Keratinocyte (primary cell): ENCODE results near the gene AMBRA1. TPM values are rescaled to one million over a fixed set of nuclear protein-coding genes. Genes with fewer than 3 reads are reported as not detected.

Experiments used
- DNase-seq: peaks from one replicate; pipeline ENCODE4 v3.0.0-alpha.2; 2011; ENCODE audit warnings: low read depth, missing footprints, low spot score
- FAIRE-seq: peaks from 2 replicates; lab custom pipeline; 2011; peaks lifted over from hg19 to GRCh38; lab: Jason Lieb, UNC
- H2AFZ ChIP-seq: 2 replicates; pipeline ENCODE4 v1.6.0; 2012; ENCODE audit warnings: low read length, control low read depth, inconsistent platforms; ENCODE audit not compliant: control insufficient read depth
- H3K27ac ChIP-seq: 2 replicates; pipeline ENCODE4 v1.5.1; 2011; ENCODE audit warnings: low read length; ENCODE audit not compliant: control insufficient read depth, insufficient read depth
- H3K27me3 ChIP-seq: 3 replicates; pipeline ENCODE4 v1.6.0; 2011; ENCODE audit warnings: low read length; ENCODE audit not compliant: control insufficient read depth, insufficient read depth; ENCODE audit errors: extremely low read depth
- H3K36me3 ChIP-seq, 2 experiments: 2 replicates in 1 of 2; 3 replicates in 1 of 2; pipeline ENCODE4 v1.5.1; 2011; ENCODE audit warnings: low read length in 2 of 2, mild to moderate bottlenecking in 1 of 2; ENCODE audit not compliant: control insufficient read depth in 2 of 2, insufficient read depth in 2 of 2; ENCODE audit errors: extremely low read depth in 1 of 2
- H3K4me1 ChIP-seq: 3 replicates; pipeline ENCODE4 v1.5.1; 2011; ENCODE audit warnings: low read length; ENCODE audit not compliant: control insufficient read depth, insufficient read depth; ENCODE audit errors: extremely low read depth
- H3K4me2 ChIP-seq: 3 replicates; pipeline ENCODE4 v1.6.0; 2011; ENCODE audit warnings: low read depth, low read length; ENCODE audit not compliant: control insufficient read depth, insufficient read depth; ENCODE audit errors: extremely low read depth
- H3K4me3 ChIP-seq, 3 experiments: fragments of 200-600 bp in 1 of 3; sonication (generic) in 1 of 3; 2 replicates in 2 of 3; 3 replicates in 1 of 3; pipeline ENCODE4 v1.5.1; 2011 to 2016; ENCODE audit warnings: low read length in 3 of 3, mild to moderate bottlenecking in 3 of 3, control low read depth in 2 of 3, inconsistent platforms in 1 of 3, low read depth in 1 of 3, mixed read lengths in 1 of 3, mixed run types in 1 of 3, moderate library complexity in 1 of 3; ENCODE audit not compliant: control insufficient read depth in 2 of 3, insufficient read depth in 2 of 3; ENCODE audit errors: extremely low read depth in 1 of 3
- H3K79me2 ChIP-seq: 2 replicates; pipeline ENCODE4 v1.6.0; 2012; ENCODE audit warnings: low read length; ENCODE audit not compliant: control insufficient read depth, insufficient read depth
- H3K9ac ChIP-seq: 3 replicates; pipeline ENCODE4 v1.6.0; 2011; ENCODE audit warnings: low read length; ENCODE audit not compliant: control insufficient read depth, insufficient read depth; ENCODE audit errors: extremely low read depth
- H3K9me1 ChIP-seq: 3 replicates; pipeline ENCODE4 v1.6.0; 2011; ENCODE audit warnings: low read length; ENCODE audit not compliant: control insufficient read depth, insufficient read depth; ENCODE audit errors: extremely low read depth
- H3K9me3 ChIP-seq: 2 replicates; pipeline ENCODE4 v1.5.1; 2012; ENCODE audit warnings: low read depth, low read length; ENCODE audit not compliant: control insufficient read depth
- H4K20me1 ChIP-seq: 3 replicates; pipeline ENCODE4 v1.6.0; 2011; ENCODE audit warnings: low read length; ENCODE audit not compliant: control insufficient read depth, insufficient read depth; ENCODE audit errors: extremely low read depth
- EZH2 ChIP-seq: IDR thresholded peaks from one replicate; pipeline ENCODE4 v1.6.1; 2012; ENCODE audit warnings: inconsistent platforms, mild to moderate bottlenecking, low read length, moderate library complexity
- dilution Hi-C: fragments of 300-500 bp; cut with MboI; formaldehyde crosslinking; loops from one replicate; pipeline ENCODE4 v1.7.0; 2020; ENCODE audit warnings: low sequenced_read_pairs; ENCODE audit not compliant: extremely low pct_ligation_motif_present
- polyA plus RNA-seq, 5 experiments: library from polyadenylated mRNA; depleted of rRNA in 3 of 5; stranded (reverse) in 3 of 5; stranded (forward) in 1 of 5; unstranded in 1 of 5; fragments of >200 nt; gene quantifications; 1 replicate in 1 of 5; 2 replicates in 3 of 5; 3 replicates in 1 of 5; pipeline versions ENCODE4 v1.2.1 to v1.2.3, GENCODE V29; 2011 to 2012; ENCODE audit warnings: missing spikeins in 2 of 5, low read depth in 1 of 5, low replicate concordance in 1 of 5
- TF ChIP-seq, protein P1 (sequence below), 3 experiments: IDR thresholded peaks in 1 of 3; conservative IDR thresholded peaks in 1 of 3; optimal IDR thresholded peaks in 1 of 3; 2 replicates in 2 of 3; 3 replicates in 1 of 3; pipeline versions ENCODE3 to v1.5.1; 2011; ENCODE audit warnings: low read length in 3 of 3, mild to moderate bottlenecking in 3 of 3, moderate library complexity in 2 of 3, control low read depth in 1 of 3, inconsistent platforms in 1 of 3; ENCODE audit not compliant: insufficient read depth in 2 of 3; ENCODE audit errors: extremely low read depth in 1 of 3

Gene AMBRA1
- polyA plus RNA-seq, 1 donor (not counting 4 experiments of a cell fraction or from before 2014, with no cell fraction given), result 10.5 TPM

GRCh38 chr11:46457659-46458424 lies 136.0 kb downstream of the AMBRA1 start:
- no peak for FAIRE-seq
- H4K20me1 ChIP-seq, result no peaks in the 10 kb centered on the region

DNA sequence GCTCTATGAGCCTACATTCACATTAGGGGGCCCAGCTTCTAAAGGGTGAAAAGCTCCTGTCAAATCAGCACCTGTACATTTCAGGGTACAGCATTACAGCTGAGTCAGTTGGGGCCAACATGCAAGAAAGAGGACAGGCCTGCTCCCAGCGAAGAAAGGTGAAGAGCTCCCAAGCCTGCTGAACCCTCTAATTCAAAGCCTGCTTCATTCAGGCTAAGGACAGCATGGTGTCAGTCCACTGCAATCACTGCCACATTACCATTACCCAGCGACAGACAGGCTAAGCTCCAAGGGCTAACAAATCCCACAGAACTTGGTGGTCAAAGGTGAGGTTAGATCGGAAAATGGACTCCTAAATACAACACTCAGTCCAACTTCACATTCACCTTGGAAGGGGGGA lies 136.8 kb downstream of the AMBRA1 start:
- no peak overlapping the region for H3K27ac ChIP-seq
- H3K36me3 ChIP-seq, result peaks cover 2 to 4% of the 10 kb centered on the region in 2 experiments
- H3K9ac ChIP-seq, result no peak overlapping the region
- no peak for DNase-seq
- H2AFZ ChIP-seq, result no peak overlapping the region
- dilution Hi-C loops, result no loop called here
- H3K4me3 ChIP-seq, result no peak overlapping the region
- H3K27me3 ChIP-seq, result no peaks in the 10 kb centered on the region
- H3K79me2 ChIP-seq, result peaks cover 3% of the 10 kb centered on the region
- no peak overlapping the region for H3K4me2 ChIP-seq
- peaks cover 6% of the 10 kb centered on the region for H3K4me1 ChIP-seq
- TF ChIP-seq, protein P1, sequence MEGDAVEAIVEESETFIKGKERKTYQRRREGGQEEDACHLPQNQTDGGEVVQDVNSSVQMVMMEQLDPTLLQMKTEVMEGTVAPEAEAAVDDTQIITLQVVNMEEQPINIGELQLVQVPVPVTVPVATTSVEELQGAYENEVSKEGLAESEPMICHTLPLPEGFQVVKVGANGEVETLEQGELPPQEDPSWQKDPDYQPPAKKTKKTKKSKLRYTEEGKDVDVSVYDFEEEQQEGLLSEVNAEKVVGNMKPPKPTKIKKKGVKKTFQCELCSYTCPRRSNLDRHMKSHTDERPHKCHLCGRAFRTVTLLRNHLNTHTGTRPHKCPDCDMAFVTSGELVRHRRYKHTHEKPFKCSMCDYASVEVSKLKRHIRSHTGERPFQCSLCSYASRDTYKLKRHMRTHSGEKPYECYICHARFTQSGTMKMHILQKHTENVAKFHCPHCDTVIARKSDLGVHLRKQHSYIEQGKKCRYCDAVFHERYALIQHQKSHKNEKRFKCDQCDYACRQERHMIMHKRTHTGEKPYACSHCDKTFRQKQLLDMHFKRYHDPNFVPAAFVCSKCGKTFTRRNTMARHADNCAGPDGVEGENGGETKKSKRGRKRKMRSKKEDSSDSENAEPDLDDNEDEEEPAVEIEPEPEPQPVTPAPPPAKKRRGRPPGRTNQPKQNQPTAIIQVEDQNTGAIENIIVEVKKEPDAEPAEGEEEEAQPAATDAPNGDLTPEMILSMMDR (optimal IDR thresholded peaks at IDR 0.05 in 1 of 3, IDR thresholded peaks at IDR 0.05 in 1 of 3, conservative IDR thresholded peaks at IDR 0.05 in 1 of 3; ENCODE audit: extremely low read depth in 1 of 3, insufficient read depth in 2 of 3, low read length in 3 of 3), result no peak
- TF ChIP-seq EZH2, result no peak
- H3K9me1 ChIP-seq, result peaks cover 4% of the 10 kb centered on the region
- FAIRE-seq, result no peak
- no peaks in the 10 kb centered on the region for H3K9me3 ChIP-seq
- H4K20me1 ChIP-seq, result no peaks in the 10 kb centered on the region

More at GRCh38 chr11:46457659-46458424, 136.0 kb downstream of the AMBRA1 start:
- TF ChIP-seq, protein P1 (optimal IDR thresholded peaks at IDR 0.05 in 1 of 3, IDR thresholded peaks at IDR 0.05 in 1 of 3, conservative IDR thresholded peaks at IDR 0.05 in 1 of 3; ENCODE audit: extremely low read depth in 1 of 3, insufficient read depth in 2 of 3, low read length in 3 of 3), result no peak
- Histone ChIP-seq H3K36me3 (peaks cover 2 to 4% of the 10 kb centered on the region in 2 experiments), H3K9me3 (no peaks in the 10 kb centered on the region), H3K9ac (no peak overlapping the region), H3K4me2 (no peak overlapping the region), H3K27me3 (no peaks in the 10 kb centered on the region), H3K27ac (no peak overlapping the region), H3K4me3 (no peak overlapping the region), H3K4me1 (peaks cover 9% of the 10 kb centered on the region), H3K79me2 (peaks cover 3% of the 10 kb centered on the region), H3K9me1 (peaks cover 4% of the 10 kb centered on the region), H2AFZ (no peak overlapping the region)
- DNase-seq, result no peak
- dilution Hi-C loops, result no loop called here
